HG03342 (cell line): ENCODE results near the gene IRX5.

ENCODE experiments used
- ATAC-seq: cut with Tn5 transposase; IDR thresholded peaks from one replicate; pipeline ENCODE4 v1.9.1; 2021; ENCODE audit warnings: mild to moderate bottlenecking, moderate library complexity; ENCODE audit not compliant: unreplicated experiment

The IRX5 gene

GRCh38 chr16:54929090-54930004, 1.3 kb upstream of the IRX5 start:
- peak; percentile 96 for ATAC-seq

- no peak for ATAC-seq
These were observed 129 bp downstream of the IRX5 start for GRCh38 chr16:54930869-54931119.

GRCh38 chr16:54931120-54932014, 702 bp downstream of the IRX5 start:
- no peak for ATAC-seq

- ATAC-seq, result no peak
These were observed 1.5 kb downstream of the IRX5 start for GRCh38 chr16:54932021-54932660.

DNA sequence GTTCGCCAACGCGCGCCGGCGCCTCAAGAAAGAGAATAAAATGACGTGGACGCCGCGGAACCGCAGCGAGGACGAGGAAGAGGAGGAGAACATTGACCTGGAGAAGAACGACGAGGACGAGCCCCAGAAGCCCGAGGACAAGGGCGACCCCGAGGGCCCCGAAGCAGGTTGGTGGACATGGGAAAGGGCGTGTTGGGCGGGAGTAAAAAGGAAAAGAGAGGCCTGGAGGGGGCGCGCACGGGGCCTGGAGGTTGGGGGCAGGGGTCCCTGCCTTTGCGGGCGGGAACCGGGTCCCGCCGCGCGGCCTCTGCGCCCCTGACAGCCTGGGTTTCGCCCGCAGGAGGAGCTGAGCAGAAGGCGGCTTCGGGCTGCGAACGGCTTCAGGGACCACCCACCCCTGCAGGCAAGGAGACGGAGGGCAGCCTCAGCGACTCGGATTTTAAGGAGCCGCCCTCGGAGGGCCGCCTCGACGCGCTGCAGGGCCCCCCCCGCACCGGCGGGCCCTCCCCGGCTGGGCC, 2.1 kb downstream of the IRX5 start:
- no peak for ATAC-seq

GRCh38 chr16:54933281-54934011, 2.8 kb downstream of the IRX5 start:
- no peak for ATAC-seq

- no peak for ATAC-seq
These were observed 4.0 kb downstream of the IRX5 start for GRCh38 chr16:54934481-54935265.

GRCh38 chr16:54935266-54935968, 4.8 kb downstream of the IRX5 start:
- no peak for ATAC-seq

GRCh38 chr16:54936201-54936978, 5.7 kb downstream of the IRX5 start:
- no peak for ATAC-seq

GRCh38 chr16:54936979-54937670, 6.5 kb downstream of the IRX5 start:
- ATAC-seq, result no peak

GRCh38 chr16:54937671-54938211, 7.1 kb downstream of the IRX5 start:
- no peak for ATAC-seq

DNA sequence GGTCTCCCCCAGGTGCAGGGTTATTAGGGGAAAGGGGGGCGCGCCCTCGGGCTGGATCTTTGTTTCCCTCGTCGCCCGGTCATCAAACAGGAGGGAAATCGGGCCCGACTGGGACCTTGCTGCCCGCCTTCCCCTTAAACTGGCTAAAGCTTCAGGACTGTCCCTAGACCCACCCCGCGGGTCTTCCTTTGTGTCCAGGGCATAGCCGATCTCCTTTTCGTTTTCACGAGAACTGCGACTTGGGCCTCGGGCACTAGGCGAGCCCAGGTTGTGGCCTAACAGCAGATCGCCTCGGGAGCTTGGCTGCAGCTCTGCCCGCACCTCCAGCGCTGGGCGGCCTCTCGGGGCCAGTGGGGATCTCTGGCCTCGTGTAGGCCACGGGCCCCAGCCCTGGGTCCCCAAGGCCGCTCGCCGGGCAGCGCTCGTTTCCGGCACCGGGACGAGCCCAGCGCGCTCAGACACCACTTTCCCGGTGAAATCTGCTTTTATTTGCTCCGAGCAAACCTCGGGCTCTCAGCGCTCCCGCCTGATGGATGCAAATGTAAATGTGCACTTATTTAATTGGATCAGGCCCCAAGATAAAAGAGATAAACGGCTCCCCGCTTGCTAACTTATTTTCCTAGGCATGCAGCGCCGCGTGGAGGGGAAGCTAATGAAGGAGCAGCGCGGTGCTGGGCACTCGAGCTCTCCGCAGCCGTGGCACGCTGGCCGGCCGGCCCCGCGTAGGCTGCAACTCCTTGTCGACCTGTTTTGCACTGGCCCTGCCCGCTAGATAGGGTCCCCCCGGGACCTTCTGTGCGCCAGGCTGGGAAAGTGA, 7.8 kb downstream of the IRX5 start:
- no peak for ATAC-seq

GRCh38 chr16:54939029-54939346, 8.3 kb downstream of the IRX5 start:
- ATAC-seq, result no peak

- no peak for ATAC-seq
These were observed 9.0 kb downstream of the IRX5 start for GRCh38 chr16:54939510-54940278.

DNA sequence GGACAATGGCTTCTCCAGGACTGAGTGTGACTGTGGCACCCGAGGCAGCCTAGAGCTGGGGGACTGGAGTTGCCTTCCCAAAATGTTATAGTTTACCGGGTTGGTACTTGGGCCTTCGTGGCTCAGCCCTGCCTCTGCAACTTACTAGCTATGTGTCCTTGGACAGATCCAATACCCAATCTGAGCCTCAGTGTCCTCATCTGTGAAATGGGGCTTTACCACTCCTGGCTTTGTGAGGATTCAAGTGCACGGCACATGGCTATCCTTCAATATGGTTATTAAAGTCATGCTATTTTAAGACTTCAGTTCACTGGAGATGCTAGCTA, 9.6 kb downstream of the IRX5 start:
- ATAC-seq, result no peak

- no peak for ATAC-seq
These were observed 11.8 kb downstream of the IRX5 start for GRCh38 chr16:54942353-54942943.
